PFSK-1 (cell line): Measurements from ENCODE around the gene NEB.

Experiments used
- POLR2AphosphoS5 ChIP-seq: IDR thresholded peaks from 2 replicates; pipeline ENCODE4 v1.6.1; 2012; ENCODE audit warnings: low read depth, mild to moderate bottlenecking, control low read depth, low read length, moderate library complexity
- SIN3A ChIP-seq: IDR thresholded peaks from 2 replicates; pipeline ENCODE4 v1.6.1; 2012; ENCODE audit warnings: mild to moderate bottlenecking, low read length, moderate library complexity, borderline replicate concordance; ENCODE audit not compliant: insufficient read depth
- TF ChIP-seq, protein P1 (sequence below), 2 experiments: IDR thresholded peaks; 2 replicates each; pipeline versions ENCODE4 v1.6.1 to v1.8.0; 2011 to 2012; ENCODE audit warnings: low read depth in 2 of 2, low read length in 2 of 2, control low read depth in 1 of 2, inconsistent platforms in 1 of 2, mild to moderate bottlenecking in 1 of 2, moderate library complexity in 1 of 2; ENCODE audit not compliant: insufficient read depth in 1 of 2

DNA sequence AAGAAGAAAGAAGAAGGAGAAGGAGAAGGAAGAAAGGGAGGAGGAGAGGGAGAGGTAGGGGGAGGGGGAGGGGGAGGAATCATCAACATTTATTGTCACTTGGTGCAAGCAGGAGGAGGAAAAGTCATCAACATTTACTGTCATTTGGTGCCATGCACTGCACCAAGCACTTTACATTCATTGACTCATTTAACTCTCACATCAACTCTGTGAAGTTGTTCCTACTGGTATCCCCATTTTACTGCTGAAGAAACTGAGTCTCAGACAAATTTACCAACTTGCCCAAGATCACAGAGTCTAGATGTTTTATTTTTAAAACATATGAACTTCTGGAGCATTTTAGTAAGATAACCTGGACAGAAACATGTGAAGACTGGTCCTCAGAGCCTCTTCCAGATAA, 46.7 kb upstream of the NEB start:
- TF ChIP-seq, protein P1, sequence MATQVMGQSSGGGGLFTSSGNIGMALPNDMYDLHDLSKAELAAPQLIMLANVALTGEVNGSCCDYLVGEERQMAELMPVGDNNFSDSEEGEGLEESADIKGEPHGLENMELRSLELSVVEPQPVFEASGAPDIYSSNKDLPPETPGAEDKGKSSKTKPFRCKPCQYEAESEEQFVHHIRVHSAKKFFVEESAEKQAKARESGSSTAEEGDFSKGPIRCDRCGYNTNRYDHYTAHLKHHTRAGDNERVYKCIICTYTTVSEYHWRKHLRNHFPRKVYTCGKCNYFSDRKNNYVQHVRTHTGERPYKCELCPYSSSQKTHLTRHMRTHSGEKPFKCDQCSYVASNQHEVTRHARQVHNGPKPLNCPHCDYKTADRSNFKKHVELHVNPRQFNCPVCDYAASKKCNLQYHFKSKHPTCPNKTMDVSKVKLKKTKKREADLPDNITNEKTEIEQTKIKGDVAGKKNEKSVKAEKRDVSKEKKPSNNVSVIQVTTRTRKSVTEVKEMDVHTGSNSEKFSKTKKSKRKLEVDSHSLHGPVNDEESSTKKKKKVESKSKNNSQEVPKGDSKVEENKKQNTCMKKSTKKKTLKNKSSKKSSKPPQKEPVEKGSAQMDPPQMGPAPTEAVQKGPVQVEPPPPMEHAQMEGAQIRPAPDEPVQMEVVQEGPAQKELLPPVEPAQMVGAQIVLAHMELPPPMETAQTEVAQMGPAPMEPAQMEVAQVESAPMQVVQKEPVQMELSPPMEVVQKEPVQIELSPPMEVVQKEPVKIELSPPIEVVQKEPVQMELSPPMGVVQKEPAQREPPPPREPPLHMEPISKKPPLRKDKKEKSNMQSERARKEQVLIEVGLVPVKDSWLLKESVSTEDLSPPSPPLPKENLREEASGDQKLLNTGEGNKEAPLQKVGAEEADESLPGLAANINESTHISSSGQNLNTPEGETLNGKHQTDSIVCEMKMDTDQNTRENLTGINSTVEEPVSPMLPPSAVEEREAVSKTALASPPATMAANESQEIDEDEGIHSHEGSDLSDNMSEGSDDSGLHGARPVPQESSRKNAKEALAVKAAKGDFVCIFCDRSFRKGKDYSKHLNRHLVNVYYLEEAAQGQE (IDR thresholded peaks at IDR 0.05; ENCODE audit: insufficient read depth in 1 of 2, low read depth in 2 of 2, low read length in 2 of 2), result no peak
- TF ChIP-seq POLR2AphosphoS5 (no peak), SIN3A (no peak)
